IMR-90 (cell line): ENCODE measurements around the gene TFB1M.
"Not testable (repeated sequence)": the region's sequence is repeated elsewhere in the genome, so short reads cannot be mapped to it uniquely, and the experiment has no call there.

Experiments
- CEBPB ChIP-seq: IDR thresholded peaks from 2 replicates; pipeline ENCODE4 v1.6.1; 2012; ENCODE audit warnings: low read depth, low read length, improper control_type of control experiment
- CTCF ChIP-seq: conservative IDR thresholded peaks from 2 replicates; pipeline ENCODE4 v1.5.1; 2012; ENCODE audit warnings: mild to moderate bottlenecking, low read depth, low read length, improper control_type of control experiment
- FOS ChIP-seq: fragments of 150-350 bp; IDR thresholded peaks from 2 replicates; pipeline ENCODE4 v1.6.1; 2016; ENCODE audit warnings: low read depth, low read length
- POLR2A ChIP-seq: IDR thresholded peaks from 2 replicates; pipeline ENCODE4 v1.6.1; 2012; ENCODE audit warnings: mild to moderate bottlenecking, low read depth, low read length

- TF ChIP-seq CTCF, CEBPB, FOS, POLR2A: not testable (repeated sequence)
Measured at GRCh38 chr6:155339929-155340328, 25.6 kb upstream of the TFB1M start.
